GM19467 (cell line): ENCODE data around the gene TGIF2LX.
"Not testable (repeated sequence)": the region's sequence is repeated elsewhere in the genome, so short reads cannot be mapped to it uniquely, and the experiment has no call there.

Experiments used
- ATAC-seq: cut with Tn5 transposase; IDR thresholded peaks from one replicate; pipeline ENCODE4 v1.9.1; 2021; ENCODE audit warnings: mild to moderate bottlenecking, moderate library complexity; ENCODE audit not compliant: unreplicated experiment

The TGIF2LX gene

DNA sequence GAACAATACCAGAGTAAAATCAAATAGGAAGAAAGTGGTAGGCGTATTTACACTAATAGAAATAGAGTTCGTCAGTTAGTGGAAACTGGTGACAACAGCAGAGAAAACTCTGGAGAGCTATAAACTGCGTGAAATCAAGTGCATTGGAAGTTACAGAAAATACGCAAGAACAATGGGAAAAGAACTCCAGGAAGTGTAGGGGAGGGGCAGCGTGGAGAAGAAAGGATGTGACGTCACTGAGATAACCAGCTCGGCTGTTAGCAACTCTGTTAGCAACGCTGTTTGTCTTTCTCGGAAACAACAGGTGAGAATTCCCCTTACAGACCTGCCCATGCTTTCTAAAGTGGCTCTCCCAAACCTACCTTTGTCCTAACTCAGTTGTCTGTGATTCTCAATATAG lies at the start of gene TGIF2LX:
TSS of gene TGIF2LX (plus strand) at position 244 of the 400 bp plus-strand sequence. CDS start 178 bp downstream, outside the sequence.
- ATAC-seq = not testable (repeated sequence)

DNA sequence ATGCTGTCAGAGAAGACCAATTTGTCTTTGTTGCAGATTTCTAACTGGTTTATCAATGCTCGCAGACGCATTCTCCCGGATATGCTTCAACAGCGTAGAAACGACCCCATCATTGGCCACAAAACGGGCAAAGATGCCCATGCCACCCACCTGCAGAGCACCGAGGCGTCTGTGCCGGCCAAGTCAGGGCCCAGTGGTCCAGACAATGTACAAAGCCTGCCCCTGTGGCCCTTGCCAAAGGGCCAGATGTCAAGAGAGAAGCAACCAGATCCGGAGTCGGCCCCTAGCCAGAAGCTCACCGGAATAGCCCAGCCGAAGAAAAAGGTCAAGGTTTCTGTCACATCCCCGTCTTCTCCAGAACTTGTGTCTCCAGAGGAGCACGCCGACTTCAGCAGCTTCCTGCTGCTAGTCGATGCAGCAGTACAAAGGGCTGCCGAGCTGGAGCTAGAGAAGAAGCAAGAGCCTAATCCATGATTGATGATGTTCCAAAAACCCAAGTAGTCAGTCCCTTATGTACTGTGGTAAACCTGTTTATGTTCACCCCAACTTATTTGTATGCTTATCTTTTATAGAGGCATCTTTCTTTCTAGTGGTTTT lies 728 bp downstream of the TGIF2LX start:
- ATAC-seq = not testable (repeated sequence)

DNA sequence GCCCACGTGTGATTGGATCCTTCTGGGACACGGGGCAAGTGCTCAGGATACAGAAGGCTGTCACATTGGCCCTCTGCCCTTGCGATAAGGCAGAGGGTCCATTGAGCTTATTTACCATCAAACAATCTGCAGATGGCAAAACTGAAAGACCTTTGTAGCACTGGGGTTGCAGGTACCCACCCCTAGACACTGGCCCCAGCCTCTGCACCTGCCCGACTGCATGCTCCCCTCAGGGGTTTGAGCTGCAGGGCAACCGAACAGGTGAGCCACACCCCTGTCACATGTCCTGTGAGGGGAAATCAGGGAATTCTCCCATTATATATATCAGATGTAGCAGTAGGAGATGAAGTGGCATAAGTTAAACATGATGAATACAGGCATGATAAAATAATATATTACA lies 21.4 kb downstream of the TGIF2LX start:
- not testable (repeated sequence) for ATAC-seq

DNA sequence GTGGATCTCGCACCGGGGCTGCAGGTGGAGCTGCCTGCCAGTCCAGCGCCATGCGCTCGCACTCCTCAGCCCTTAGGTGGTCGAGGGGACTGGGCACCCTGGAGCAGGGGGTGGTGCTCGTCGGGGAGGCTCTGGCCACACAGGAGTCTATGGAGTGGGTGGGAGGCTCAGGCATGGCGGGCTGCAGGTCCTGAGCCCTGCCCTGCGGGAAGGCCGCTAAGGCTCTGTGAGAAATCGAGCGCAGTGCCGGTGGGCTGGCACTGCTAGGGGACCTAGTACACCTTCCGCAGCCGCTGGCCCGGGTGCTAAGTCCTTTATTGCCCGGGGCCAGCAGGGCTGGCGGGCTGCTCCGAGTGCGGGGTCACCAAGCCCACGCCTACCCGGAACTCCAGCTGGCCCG lies 43.9 kb downstream of the TGIF2LX start:
- not testable (repeated sequence) for ATAC-seq
